NCI-H146 treated with DMSO at 0.1 percent for 48 hours (cell line): ENCODE data around the gene HOXB8.

Source experiments
- DNase-seq: peaks from one replicate; lab custom pipeline; 2025; ENCODE audit not compliant: unreplicated experiment; lab: John Stamatoyannopoulos, UW

Gene HOXB8

GRCh38 chr17:48610282-48611211 lies 4.5 kb downstream of the HOXB8 start, which contains the start of gene HOXB7:
Gene HOXB7, minus strand, starts transcription at chr17:48611017. Its CDS starts 99 bp downstream, at chr17:48610918.
- peak; percentile 75 for DNase-seq

- DNase-seq: peak; percentile 36
Measured at GRCh38 chr17:48609759-48610281, 5.3 kb downstream of the HOXB8 start.

- DNase-seq: no peak
Measured at GRCh38 chr17:48609033-48609432, 6.1 kb downstream of the HOXB8 start.

- DNase-seq: no peak
Measured at GRCh38 chr17:48608494-48608834, 6.6 kb downstream of the HOXB8 start.

- DNase-seq: no peak
Measured at GRCh38 chr17:48606892-48607614, 8.0 kb downstream of the HOXB8 start.

GRCh38 chr17:48605991-48606891 lies 8.9 kb downstream of the HOXB8 start:
- no peak for DNase-seq

GRCh38 chr17:48605409-48605919 lies 9.6 kb downstream of the HOXB8 start:
- DNase-seq: no peak

GRCh38 chr17:48604770-48605329 lies 10.2 kb downstream of the HOXB8 start, which contains the start of gene HOXB6:
Gene HOXB6, minus strand, starts transcription at chr17:48604986. Its CDS starts 6,836 bp downstream, at chr17:48598150.
- DNase-seq: no peak

- DNase-seq: no peak
Measured at GRCh38 chr17:48603959-48604769, 10.9 kb downstream of the HOXB8 start.

GRCh38 chr17:48601539-48602425 lies 13.3 kb downstream of the HOXB8 start:
- no peak for DNase-seq

- DNase-seq: no peak
Measured at GRCh38 chr17:48601207-48601538, 13.9 kb downstream of the HOXB8 start.

GRCh38 chr17:48600244-48601098 lies 14.6 kb downstream of the HOXB8 start:
- no peak for DNase-seq

- no peak for DNase-seq
Measured at GRCh38 chr17:48599354-48599753, 15.7 kb downstream of the HOXB8 start.

GRCh38 chr17:48598736-48599135 lies 16.4 kb downstream of the HOXB8 start:
- no peak for DNase-seq

- DNase-seq: peak; percentile 19
Measured at GRCh38 chr17:48597778-48598631, 17.1 kb downstream of the HOXB8 start.

- no peak for DNase-seq
Measured at GRCh38 chr17:48597528-48597777, 17.6 kb downstream of the HOXB8 start.
